ENCODE data around the gene RUNX3.
A peak's percentile ranks its signal among the peaks of the same experiment; 100 is the strongest.

RUNX3 gene

GRCh38 chr1:24875257-24875656 is 54.8 kb downstream of the RUNX3 start:
- Histone ChIP-seq H3K27ac (ENCODE audit: extremely low read depth, low read depth, low read length) (no peak overlapping the region), H3K9me3 (ENCODE audit: control insufficient read depth, insufficient read depth, low read depth, low read length) (no peaks in the 10 kb centered on the region), H3K4me3 (ENCODE audit: low read depth, low read length) (no peak overlapping the region), H3K4me1 (ENCODE audit: control insufficient read depth, insufficient read depth, low read length) (no peaks in the 10 kb centered on the region), H3K36me3 (ENCODE audit: control insufficient read depth in 2 of 2, insufficient read depth in 1 of 2, low read length in 2 of 2) (no peaks in the 10 kb centered on the region)
- ChIA-PET POLR2A (interaction anchor here (0.5 kb wide), 1 partner anchor 313 kb away, joined by 3 read pairs; no protein-coding TSS in a partner anchor), CTCF (interaction anchor here (0.6 to 1.8 kb wide), 4 partner anchors 23 to 1152 kb away, joined by 3 to 6 read pairs (median 4); no protein-coding TSS in a partner anchor)
- TF ChIP-seq ZNF473 (tag by site-specific recombination; IDR thresholded peaks at IDR 0.05) (no peak), EGR2 (tag by site-specific recombination; IDR thresholded peaks at IDR 0.05; ENCODE audit: low read depth) (no peak), ZNF391 (tag by site-specific recombination; IDR thresholded peaks at IDR 0.05; ENCODE audit: borderline replicate concordance, low read depth) (no peak), KLF8 (tag by site-specific recombination; IDR thresholded peaks at IDR 0.05) (no peak), ZEB2 (tag by site-specific recombination; IDR thresholded peaks at IDR 0.05) (no peak), INSM2 (tag by site-specific recombination; IDR thresholded peaks at IDR 0.05) (no peak), HOXD13 (CRISPR knock-in tag; IDR thresholded peaks at IDR 0.05; ENCODE audit: borderline replicate concordance) (no peak), ZNF2 (tag by site-specific recombination; IDR thresholded peaks at IDR 0.05) (no peak), ZNF560 (tag by site-specific recombination; IDR thresholded peaks at IDR 0.05; ENCODE audit: borderline replicate concordance) (no peak), ZNF548 (tag by site-specific recombination; IDR thresholded peaks at IDR 0.05) (no peak), ZNF704 (tag by site-specific recombination; IDR thresholded peaks at IDR 0.05) (no peak), ZNF624 (tag by site-specific recombination; IDR thresholded peaks at IDR 0.05) (no peak), ZNF600 (tag by site-specific recombination; IDR thresholded peaks at IDR 0.05) (no peak)

GRCh38 chr1:24874611-24875234 is 55.4 kb downstream of the RUNX3 start:
- TF ChIP-seq KLF1 (tag by site-specific recombination; IDR thresholded peaks at IDR 0.05) (peak; percentile 44; the same call in 1 of the 2 replicates), ZNF132 (tag by site-specific recombination; IDR thresholded peaks at IDR 0.05; ENCODE audit: borderline replicate concordance) (no peak)
- Histone ChIP-seq H3K27ac (ENCODE audit: extremely low read depth, low read depth, low read length) (no peak overlapping the region), H3K4me3 (ENCODE audit: low read depth, low read length) (no peak overlapping the region), H3K36me3 (ENCODE audit: control insufficient read depth in 2 of 2, insufficient read depth in 1 of 2, low read length in 2 of 2) (no peaks in the 10 kb centered on the region), H3K4me1 (ENCODE audit: control insufficient read depth, insufficient read depth, low read length) (no peaks in the 10 kb centered on the region), H3K9me3 (ENCODE audit: control insufficient read depth, insufficient read depth, low read depth, low read length) (no peaks in the 10 kb centered on the region)
- CTCF ChIA-PET = interaction anchor here (0.6 to 1.8 kb wide), 4 partner anchors 24 to 329 kb away, joined by 3 to 6 read pairs (median 4); no protein-coding TSS in a partner anchor
- POLR2A ChIA-PET = no interaction called here

- no peak overlapping the region for H3K27ac ChIP-seq (ENCODE audit: extremely low read depth, low read depth, low read length)
- no peaks in the 10 kb centered on the region for H3K4me1 ChIP-seq (ENCODE audit: control insufficient read depth, insufficient read depth, low read length)
- no peak overlapping the region for H3K4me3 ChIP-seq (ENCODE audit: low read depth, low read length)
- TF ChIP-seq ZBTB49 (tag by site-specific recombination; IDR thresholded peaks at IDR 0.05; ENCODE audit: low read depth) = no peak
- no peak for TF ChIP-seq TSHZ1 (tag by site-specific recombination; IDR thresholded peaks at IDR 0.05; ENCODE audit: borderline replicate concordance)
- TF ChIP-seq ZNF488 (tag by site-specific recombination; IDR thresholded peaks at IDR 0.05) = no peak
- TF ChIP-seq ZFP37 (tag by site-specific recombination; IDR thresholded peaks at IDR 0.05) = no peak
- no peaks in the 10 kb centered on the region for H3K9me3 ChIP-seq (ENCODE audit: control insufficient read depth, insufficient read depth, low read depth, low read length)
- no peaks in the 10 kb centered on the region for H3K36me3 ChIP-seq (ENCODE audit: control insufficient read depth in 2 of 2, insufficient read depth in 1 of 2, low read length in 2 of 2)
- ChIA-PET POLR2A (no interaction called here), CTCF (interaction anchor here (1.2 to 1.8 kb wide), 4 partner anchors 24 to 330 kb away, joined by 3 to 6 read pairs (median 4); no protein-coding TSS in a partner anchor)
These were observed 56.0 kb downstream of the RUNX3 start for GRCh38 chr1:24874056-24874455.

Measured in HEK293 (cell line).